Sigmoid colon (tissue), 4 donors: ENCODE measurements around the gene OTUB2.

ENCODE experiments used
- EP300 ChIP-seq, 4 donors: sonication (generic); formaldehyde crosslinking; IDR thresholded peaks; one replicate each; pipeline ENCODE4 v1.6.1; 2017; ENCODE audit warnings: antibody characterized with exemption in 4 of 4
- POLR2A ChIP-seq, 2 donors: fragments of 450-650 bp; IDR thresholded peaks; one replicate each; pipeline ENCODE4 v1.6.1; 2016; ENCODE audit warnings: antibody characterized with exemption in 2 of 2, mild to moderate bottlenecking in 2 of 2, moderate library complexity in 2 of 2
- TF ChIP-seq, protein P1 (sequence below), 4 experiments: fragments of 450-650 bp in 3 of 4; fragments of 200-600 bp in 1 of 4; IDR thresholded peaks; one replicate each; pipeline ENCODE4 v1.5.1; 2016 to 2019; ENCODE audit warnings: antibody characterized with exemption in 4 of 4, mild to moderate bottlenecking in 3 of 4, moderate library complexity in 2 of 4

DNA sequence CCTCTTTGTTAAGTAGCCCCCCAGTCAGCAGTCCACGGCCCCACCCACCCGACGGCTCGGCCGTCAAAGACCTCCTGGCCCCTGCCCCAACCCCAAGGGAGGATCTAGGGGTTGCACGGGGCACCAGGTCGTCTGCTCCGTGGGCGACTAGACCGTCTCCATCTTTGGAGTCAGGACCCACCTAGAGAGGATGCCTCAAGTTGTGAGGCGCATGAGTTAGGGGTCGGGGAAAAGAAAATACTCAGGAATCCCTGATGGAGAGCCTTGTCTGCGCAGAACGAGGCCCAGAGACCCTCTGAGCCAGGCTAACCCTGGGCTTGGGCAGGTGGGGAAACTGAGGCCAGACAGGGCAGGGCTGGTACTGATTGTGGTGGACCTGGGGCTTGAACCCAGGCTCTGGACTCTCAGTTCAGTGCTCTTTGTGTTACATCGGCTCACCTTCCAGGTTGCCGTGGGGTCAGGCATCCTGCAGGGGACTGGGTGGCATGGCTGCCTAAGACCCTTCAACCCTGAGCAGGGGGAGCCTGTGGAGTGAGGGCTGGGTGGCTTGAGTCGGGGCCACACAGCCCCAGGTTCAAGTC is 839 bp downstream of the OTUB2 start:
- no peak for TF ChIP-seq EP300 (IDR thresholded peaks at IDR 0.05)
- TF ChIP-seq, protein P1, sequence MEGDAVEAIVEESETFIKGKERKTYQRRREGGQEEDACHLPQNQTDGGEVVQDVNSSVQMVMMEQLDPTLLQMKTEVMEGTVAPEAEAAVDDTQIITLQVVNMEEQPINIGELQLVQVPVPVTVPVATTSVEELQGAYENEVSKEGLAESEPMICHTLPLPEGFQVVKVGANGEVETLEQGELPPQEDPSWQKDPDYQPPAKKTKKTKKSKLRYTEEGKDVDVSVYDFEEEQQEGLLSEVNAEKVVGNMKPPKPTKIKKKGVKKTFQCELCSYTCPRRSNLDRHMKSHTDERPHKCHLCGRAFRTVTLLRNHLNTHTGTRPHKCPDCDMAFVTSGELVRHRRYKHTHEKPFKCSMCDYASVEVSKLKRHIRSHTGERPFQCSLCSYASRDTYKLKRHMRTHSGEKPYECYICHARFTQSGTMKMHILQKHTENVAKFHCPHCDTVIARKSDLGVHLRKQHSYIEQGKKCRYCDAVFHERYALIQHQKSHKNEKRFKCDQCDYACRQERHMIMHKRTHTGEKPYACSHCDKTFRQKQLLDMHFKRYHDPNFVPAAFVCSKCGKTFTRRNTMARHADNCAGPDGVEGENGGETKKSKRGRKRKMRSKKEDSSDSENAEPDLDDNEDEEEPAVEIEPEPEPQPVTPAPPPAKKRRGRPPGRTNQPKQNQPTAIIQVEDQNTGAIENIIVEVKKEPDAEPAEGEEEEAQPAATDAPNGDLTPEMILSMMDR (IDR thresholded peaks at IDR 0.05) = no peak
- no peak for TF ChIP-seq POLR2A (IDR thresholded peaks at IDR 0.05)
